ENCODE measurements around the gene PECR. TPM values are rescaled to one million over a fixed set of nuclear protein-coding genes. Genes with fewer than 3 reads are reported as not detected.

The PECR gene
- total and polyA plus RNA-seq, 9 of the 15 experiments (the other 6 are each of a cell fraction or from before 2014, with no cell fraction given) = 1.1 to 10.3 (median 8.2) TPM

- TF ChIP-seq SRSF9 (IDR thresholded peaks at IDR 0.05; ENCODE audit: borderline replicate concordance, low read depth, low read length) (no peak), ZNF197 (CRISPR knock-in tag; IDR thresholded peaks at IDR 0.05; ENCODE audit: low read depth) (no peak), ZNF395 (CRISPR knock-in tag; IDR thresholded peaks at IDR 0.05) (no peak), NCOA4 (IDR thresholded peaks at IDR 0.05; ENCODE audit: partially characterized antibody) (no peak), BCL6 (CRISPR knock-in tag; IDR thresholded peaks at IDR 0.05) (no peak), NKRF (IDR thresholded peaks at IDR 0.05; ENCODE audit: borderline replicate concordance) (peak; percentile 79), KAT7 (CRISPR knock-in tag; IDR thresholded peaks at IDR 0.05; ENCODE audit: borderline replicate concordance) (peak; percentile 81; the same call in 1 of the 2 replicates), CBFB (CRISPR knock-in tag; IDR thresholded peaks at IDR 0.05) (no peak), BRD9 (IDR thresholded peaks at IDR 0.05; ENCODE audit: low read depth, partially characterized antibody) (no peak), EZH2 (IDR thresholded peaks at IDR 0.05; ENCODE audit: borderline replicate concordance, low read depth, low read length) (no peak), ZNF165 (CRISPR knock-in tag; IDR thresholded peaks at IDR 0.05; ENCODE audit: borderline replicate concordance) (no peak), POLR3G (IDR thresholded peaks at IDR 0.05; ENCODE audit: extremely low read depth, insufficient read length, insufficient replicate concordance) (no peak), ETV5 (CRISPR knock-in tag; IDR thresholded peaks at IDR 0.05; ENCODE audit: low read depth) (peak; percentile 95), ZNF830 (CRISPR knock-in tag; IDR thresholded peaks at IDR 0.05) (no peak), CSDE1 (IDR thresholded peaks at IDR 0.05) (no peak), NFIC (IDR thresholded peaks at IDR 0.05) (no peak), KAT2B (IDR thresholded peaks at IDR 0.05; ENCODE audit: low read depth, low read length) (no peak), TAF7 (tag; IDR thresholded peaks at IDR 0.05) (peak; percentile 62; the same call in 1 of the 2 replicates)
- TF ChIP-seq, protein P1, sequence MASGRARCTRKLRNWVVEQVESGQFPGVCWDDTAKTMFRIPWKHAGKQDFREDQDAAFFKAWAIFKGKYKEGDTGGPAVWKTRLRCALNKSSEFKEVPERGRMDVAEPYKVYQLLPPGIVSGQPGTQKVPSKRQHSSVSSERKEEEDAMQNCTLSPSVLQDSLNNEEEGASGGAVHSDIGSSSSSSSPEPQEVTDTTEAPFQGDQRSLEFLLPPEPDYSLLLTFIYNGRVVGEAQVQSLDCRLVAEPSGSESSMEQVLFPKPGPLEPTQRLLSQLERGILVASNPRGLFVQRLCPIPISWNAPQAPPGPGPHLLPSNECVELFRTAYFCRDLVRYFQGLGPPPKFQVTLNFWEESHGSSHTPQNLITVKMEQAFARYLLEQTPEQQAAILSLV (tag; IDR thresholded peaks at IDR 0.05) = no peak
- TF ChIP-seq, protein P2, sequence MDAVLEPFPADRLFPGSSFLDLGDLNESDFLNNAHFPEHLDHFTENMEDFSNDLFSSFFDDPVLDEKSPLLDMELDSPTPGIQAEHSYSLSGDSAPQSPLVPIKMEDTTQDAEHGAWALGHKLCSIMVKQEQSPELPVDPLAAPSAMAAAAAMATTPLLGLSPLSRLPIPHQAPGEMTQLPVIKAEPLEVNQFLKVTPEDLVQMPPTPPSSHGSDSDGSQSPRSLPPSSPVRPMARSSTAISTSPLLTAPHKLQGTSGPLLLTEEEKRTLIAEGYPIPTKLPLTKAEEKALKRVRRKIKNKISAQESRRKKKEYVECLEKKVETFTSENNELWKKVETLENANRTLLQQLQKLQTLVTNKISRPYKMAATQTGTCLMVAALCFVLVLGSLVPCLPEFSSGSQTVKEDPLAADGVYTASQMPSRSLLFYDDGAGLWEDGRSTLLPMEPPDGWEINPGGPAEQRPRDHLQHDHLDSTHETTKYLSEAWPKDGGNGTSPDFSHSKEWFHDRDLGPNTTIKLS (IDR thresholded peaks at IDR 0.05; ENCODE audit: borderline replicate concordance, low read depth) = peak; percentile 32; the same call in 1 of the 2 replicates
Measured at GRCh38 chr2:216108967-216109921, 27.6 kb upstream of the PECR start, which contains the start of gene XRCC5 (continued).
